HEK293 (cell line): Measurements from ENCODE around the gene E2F1.

Source experiments
- CTCF ChIA-PET: fragments of 350-600 bp; formaldehyde crosslinking; extraction: SDS; loops from one replicate; lab custom pipeline; 2021; ENCODE audit warnings: antibody characterized with exemption; lab: Yijun Ruan, JAX
- POLR2A ChIA-PET: fragments of 300-600 bp; formaldehyde crosslinking; extraction: SDS; loops from one replicate; lab custom pipeline; 2020; ENCODE audit warnings: antibody characterized with exemption, inconsistent platforms; lab: Yijun Ruan, JAX
- H3K27ac ChIP-seq: fragments of 200-500 bp; sonication (Bioruptor generic); 2 replicates; pipeline ENCODE4 v1.5.1; 2014; ENCODE audit warnings: low read depth, low read length, control low read depth, inconsistent platforms; ENCODE audit errors: extremely low read depth
- H3K36me3 ChIP-seq, 2 experiments: fragments of 200-500 bp in 1 of 2; sonication (Bioruptor generic) in 1 of 2; 1 replicate in 1 of 2; 2 replicates in 1 of 2; pipeline ENCODE4 v1.5.1; 2014 to 2017; ENCODE audit warnings: inconsistent platforms in 2 of 2, low read length in 2 of 2; ENCODE audit not compliant: control insufficient read depth in 2 of 2, insufficient read depth in 1 of 2
- H3K4me1 ChIP-seq: fragments of 200-500 bp; sonication (Bioruptor generic); 2 replicates; pipeline ENCODE4 v1.5.1; 2014; ENCODE audit warnings: mild to moderate bottlenecking, low read length, inconsistent platforms; ENCODE audit not compliant: control insufficient read depth, insufficient read depth
- H3K4me3 ChIP-seq: 2 replicates; pipeline ENCODE4 v1.5.1; 2011; ENCODE audit warnings: low read depth, mild to moderate bottlenecking, control low read depth, low read length, moderate library complexity
- H3K9me3 ChIP-seq: fragments of 200-500 bp; sonication (Bioruptor generic); 2 replicates; pipeline ENCODE4 v1.5.1; 2014; ENCODE audit warnings: low read depth, low read length, inconsistent platforms; ENCODE audit not compliant: control insufficient read depth, insufficient read depth
- GLIS1 ChIP-seq: fragments of 450-650 bp; formaldehyde crosslinking; IDR thresholded peaks from 2 replicates; pipeline ENCODE4 v1.5.1; 2016; ENCODE audit warnings: missing biosample characterization, missing genetic modification characterization
- KLF1 ChIP-seq: fragments of 450-650 bp; formaldehyde crosslinking; IDR thresholded peaks from 2 replicates; pipeline ENCODE4 v1.5.1; 2016; ENCODE audit warnings: missing biosample characterization, missing genetic modification characterization
- MEIS1 ChIP-seq: sonication (generic); formaldehyde crosslinking; IDR thresholded peaks from 2 replicates; pipeline ENCODE4 v1.8.1; 2022; ENCODE audit warnings: missing genetic modification reagents, mild to moderate bottlenecking, borderline replicate concordance
- MZF1 ChIP-seq: fragments of 450-650 bp; formaldehyde crosslinking; IDR thresholded peaks from 2 replicates; pipeline ENCODE4 v1.5.1; 2017; ENCODE audit warnings: missing biosample characterization, missing genetic modification characterization, borderline replicate concordance
- PRDM4 ChIP-seq: fragments of 450-650 bp; formaldehyde crosslinking; IDR thresholded peaks from 2 replicates; pipeline ENCODE4 v1.5.1; 2017; ENCODE audit warnings: missing biosample characterization, missing genetic modification characterization
- TSHZ1 ChIP-seq: fragments of 450-650 bp; formaldehyde crosslinking; IDR thresholded peaks from 2 replicates; pipeline ENCODE4 v1.5.1; 2016; ENCODE audit warnings: missing biosample characterization, missing genetic modification characterization, borderline replicate concordance
- ZBTB20 ChIP-seq: fragments of 450-650 bp; formaldehyde crosslinking; IDR thresholded peaks from 2 replicates; pipeline ENCODE4 v1.5.1; 2016; ENCODE audit warnings: missing biosample characterization, missing genetic modification characterization
- ZNF138 ChIP-seq: fragments of 450-650 bp; formaldehyde crosslinking; IDR thresholded peaks from 2 replicates; pipeline ENCODE4 v1.5.1; 2016; ENCODE audit warnings: missing biosample characterization, missing genetic modification characterization, borderline replicate concordance
- ZNF544 ChIP-seq: fragments of 450-650 bp; formaldehyde crosslinking; IDR thresholded peaks from 2 replicates; pipeline ENCODE4 v1.5.0; 2017; ENCODE audit warnings: missing biosample characterization, missing genetic modification characterization
- ZNF560 ChIP-seq: fragments of 450-650 bp; formaldehyde crosslinking; IDR thresholded peaks from 2 replicates; pipeline ENCODE4 v1.5.1; 2017; ENCODE audit warnings: missing biosample characterization, missing genetic modification characterization, borderline replicate concordance
- ZNF600 ChIP-seq: fragments of 450-650 bp; formaldehyde crosslinking; IDR thresholded peaks from 2 replicates; pipeline ENCODE4 v1.5.1; 2016; ENCODE audit warnings: missing biosample characterization, missing genetic modification characterization
- ZNF621 ChIP-seq: fragments of 450-650 bp; formaldehyde crosslinking; IDR thresholded peaks from 2 replicates; pipeline ENCODE4 v1.5.1; 2017; ENCODE audit warnings: missing biosample characterization, missing genetic modification characterization
- ZSCAN5A ChIP-seq: fragments of 450-650 bp; formaldehyde crosslinking; IDR thresholded peaks from 2 replicates; pipeline ENCODE4 v1.5.1; 2016; ENCODE audit warnings: missing biosample characterization, missing genetic modification characterization
- ZXDB ChIP-seq: fragments of 450-650 bp; formaldehyde crosslinking; IDR thresholded peaks from 2 replicates; pipeline ENCODE4 v1.5.1; 2016; ENCODE audit warnings: missing biosample characterization, missing genetic modification characterization

Gene E2F1

GRCh38 chr20:33660685-33661058, 25.5 kb downstream of the E2F1 start (continued):
- no peak for TF ChIP-seq ZNF138 (tag by site-specific recombination)

- Histone ChIP-seq H3K4me1 (no peaks in the 10 kb centered on the region), H3K27ac (no peak overlapping the region), H3K36me3 (peaks cover 0 to 47% of the 10 kb centered on the region in 2 experiments; a peak in 1 of 3 replicates), H3K9me3 (no peaks in the 10 kb centered on the region), H3K4me3 (no peak overlapping the region)
- TF ChIP-seq ZNF600 (tag by site-specific recombination) (peak; percentile 28; the same call in 1 of the 2 replicates), TSHZ1 (no peak)
- CTCF ChIA-PET = no interaction called here
- POLR2A ChIA-PET = no interaction called here
These were observed 26.0 kb downstream of the E2F1 start for GRCh38 chr20:33660035-33660684.

GRCh38 chr20:33659341-33660034, 26.7 kb downstream of the E2F1 start:
- TF ChIP-seq ZNF621 (tag by site-specific recombination) = no peak
- TF ChIP-seq ZNF560 (tag by site-specific recombination) = no peak
- TF ChIP-seq ZNF544 (tag by site-specific recombination) = no peak
- no peak for TF ChIP-seq ZBTB20 (tag by site-specific recombination)
- TF ChIP-seq MEIS1 (CRISPR knock-in tag) = no peak
- Histone ChIP-seq H3K4me3 (no peak overlapping the region), H3K36me3 (peaks cover 0 to 47% of the 10 kb centered on the region in 2 experiments; a peak in 1 of 3 replicates), H3K9me3 (no peaks in the 10 kb centered on the region), H3K4me1 (no peaks in the 10 kb centered on the region), H3K27ac (no peak overlapping the region)
- ChIA-PET POLR2A (no interaction called here), CTCF (no interaction called here)

GRCh38 chr20:33658929-33659328, 27.3 kb downstream of the E2F1 start:
- TF ChIP-seq MZF1 = no peak
- TF ChIP-seq KLF1 = no peak
- TF ChIP-seq GLIS1 (tag by site-specific recombination) = peak; percentile 51
- TF ChIP-seq ZSCAN5A (tag by site-specific recombination) = no peak
- TF ChIP-seq PRDM4 (tag by site-specific recombination) = no peak
- 0 out of 2 replicates have a peak, but pooled peaks have one; percentile 44 for TF ChIP-seq ZNF600 (tag by site-specific recombination)
- TF ChIP-seq ZXDB = no peak
- H3K36me3 ChIP-seq = peaks cover 0 to 47% of the 10 kb centered on the region in 2 experiments; a peak in 1 of 3 replicates
- CTCF ChIA-PET = no interaction called here
- no peak overlapping the region for H3K4me3 ChIP-seq
- H3K27ac ChIP-seq = no peak overlapping the region
- H3K4me1 ChIP-seq = no peaks in the 10 kb centered on the region
- POLR2A ChIA-PET = no interaction called here
- H3K9me3 ChIP-seq = no peaks in the 10 kb centered on the region
